Pancreas (tissue), 10 donors: ENCODE results near the gene NOD2. TPM values are rescaled to one million over a fixed set of nuclear protein-coding genes. Genes with fewer than 3 reads are reported as not detected.
A peak's percentile ranks its signal among the peaks of the same experiment; 100 is the strongest.

Experiments
- ATAC-seq, 4 donors: fragments of 200-7000 bp; cut with Tn5 transposase; one replicate each; pipeline versions ENCODE4 v1.8.0 to v1.9.1; 2020; ENCODE audit warnings: mild to moderate bottlenecking in 4 of 4, moderate library complexity in 4 of 4
- DNase-seq, 6 donors: peaks; one replicate each; pipeline ENCODE4 v3.0.0-alpha.2; 2020
- FAIRE-seq: peaks from 2 replicates; lab custom pipeline; 2012; peaks lifted over from hg19 to GRCh38; lab: Jason Lieb, UNC
- H3K27ac ChIP-seq, 4 donors: fragments of 200-600 bp; sonication (generic); 1 replicate in 3 of 4; 2 replicates in 1 of 4; pipeline versions ENCODE4 v1.5.0 to v1.8.0; 2020
- H3K27me3 ChIP-seq, 4 donors: fragments of 200-600 bp; one replicate each; pipeline ENCODE4 v1.8.0; 2021
- H3K36me3 ChIP-seq, 3 donors: fragments of 200-600 bp; sonication (generic) in 1 of 3; one replicate each; pipeline versions ENCODE4 v1.5.0 to v1.8.0; 2020 to 2021
- H3K4me1 ChIP-seq, 3 donors: fragments of 200-600 bp; one replicate each; pipeline ENCODE4 v1.8.0; 2021
- H3K4me3 ChIP-seq, 4 donors: fragments of 200-600 bp; sonication (generic) in 2 of 4; one replicate each; pipeline versions ENCODE4 v1.5.0 to v1.8.0; 2020 to 2021
- H3K9me3 ChIP-seq, 4 donors: fragments of 200-600 bp; one replicate each; pipeline ENCODE4 v1.8.0; 2021
- CTCF ChIP-seq, 4 donors: fragments of 200-600 bp; sonication (generic) in 3 of 4; IDR thresholded peaks; one replicate each; pipeline versions ENCODE4 v1.5.0 to v1.8.0; 2021; ENCODE audit warnings: antibody characterized with exemption in 4 of 4
- WGBS, 2 donors: extraction: QIAGEN DNeasy Blood & Tissue Kit; methylation state at CpG; one replicate each; pipeline ENCODE4 v1.1.7; 2013; 5-methylcytosine and 5-hydroxymethylcytosine counted together
- intact Hi-C, 3 donors: fragments of 100-400 bp; cut with DNase I; formaldehyde crosslinking; loops; one replicate each; pipeline versions ENCODE4 v1.11.1 to v1.14.2; 2022
- polyA plus RNA-seq, 2 donors: library from polyadenylated mRNA; stranded (reverse); fragments of 200-250 nt; gene quantifications; one replicate each; pipeline ENCODE4 v1.2.3, GENCODE V29; 2013
- total RNA-seq, 6 donors: library from RNA; stranded (reverse); fragmentation: NEBNext Ultra II Directional in 4 of 6; extraction: Animal tissue kit (Norgen Biotek cat#: 25700) in 4 of 6; gene quantifications; one replicate each; pipeline versions ENCODE4 v1.2.1 to v1.2.4, GENCODE V29; 2021 to 2023
- donor health status: healthy with polysubstance abuse.
- donor health status: DM: no; HTN: no; CAD: no; lungs with moderate emphysema.
- donor health status: DM: no; HTN: no; CAD: no.
- donor health status: control.
- donor health status: control.
- donor health status: Bipolar disorder and iron deficiency.
- donor health status: DM: yes; HTN: yes; CAD: no.
- donor health status: DM: no; HTN: no; CAD: no.
- donor health status: DM: no; HTN: no; CAD: no.
- donor health status: DM: yes; HTN: yes; CAD: no.

NOD2 gene
- total and polyA plus RNA-seq, 8 donors, result 0.08 to 2.1 (median 0.27) TPM

GRCh38 chr16:50719401-50720337 lies 26.3 kb downstream of the NOD2 start:
- Histone ChIP-seq H3K27me3 (no peaks in the 10 kb centered on the region), H3K36me3 (no peaks in the 10 kb centered on the region), H3K4me3 (peak overlapping the region in 2 of 4 donors; percentile 6 to 13), H3K9me3 (no peaks in the 10 kb centered on the region), H3K27ac (no peak overlapping the region), H3K4me1 (no peaks in the 10 kb centered on the region)
- peak; percentile 23 to 74 (median 58) for ATAC-seq
- FAIRE-seq, result no peak
- DNase-seq, result peak in 2 of 6 donors; percentile 28 to 38
- no peak for TF ChIP-seq CTCF (IDR thresholded peaks at IDR 0.05)
- intact Hi-C loops, result no loop called here
- 49 to 56% methylated on average over 20 of the region's 20 CpGs for WGBS, 2 donors

- Histone ChIP-seq H3K4me1 (no peaks in the 10 kb centered on the region), H3K4me3 (no peak overlapping the region), H3K9me3 (no peaks in the 10 kb centered on the region), H3K36me3 (no peaks in the 10 kb centered on the region), H3K27ac (peak overlapping the region in 2 of 4 donors; percentile 8 to 11), H3K27me3 (no peaks in the 10 kb centered on the region)
- intact Hi-C loops, result no loop called here
- DNase-seq (peak in 3 of 6 donors; percentile 29 to 46 (median 41)), FAIRE-seq (no peak), ATAC-seq (peak in 3 of 4 donors; percentile 37 to 64 (median 46))
- no peak for TF ChIP-seq CTCF (IDR thresholded peaks at IDR 0.05)
- WGBS, 2 donors, result 67 to 78% methylated on average over 6 of the region's 6 CpGs
Observed at GRCh38 chr16:50721549-50722404, 28.4 kb downstream of the NOD2 start.

GRCh38 chr16:50722405-50722737 lies 29.0 kb downstream of the NOD2 start:
- DNase-seq (no peak), FAIRE-seq (no peak), ATAC-seq (no peak)
- Histone ChIP-seq H3K27me3 (no peaks in the 10 kb centered on the region), H3K4me1 (no peaks in the 10 kb centered on the region), H3K36me3 (no peaks in the 10 kb centered on the region), H3K27ac (no peak overlapping the region), H3K4me3 (no peak overlapping the region), H3K9me3 (no peaks in the 10 kb centered on the region)
- 87 to 100% methylated on average over 1 of the region's 1 CpG for WGBS, 2 donors
- intact Hi-C loops, result no loop called here
- TF ChIP-seq CTCF (IDR thresholded peaks at IDR 0.05), result no peak

- ATAC-seq, result no peak
Observed at GRCh38 chr16:50722960-50723359, 29.6 kb downstream of the NOD2 start.

More at GRCh38 chr16:50722960-50723359, 29.6 kb downstream of the NOD2 start:
- intact Hi-C loops, result no loop called here
- Histone ChIP-seq H3K27ac (no peak overlapping the region), H3K27me3 (no peaks in the 10 kb centered on the region), H3K36me3 (no peaks in the 10 kb centered on the region), H3K4me3 (no peak overlapping the region), H3K9me3 (no peaks in the 10 kb centered on the region), H3K4me1 (no peaks in the 10 kb centered on the region)
- WGBS, 2 donors, result 80% methylated on average over 2 of the region's 2 CpGs
- FAIRE-seq (no peak), DNase-seq (no peak)
- TF ChIP-seq CTCF (IDR thresholded peaks at IDR 0.05), result no peak
